Stimulated activated CD8-positive, alpha-beta memory T cell treated with anti-CD3 and anti-CD28 coated beads, Interleukin-15, amount 100 ng/mL, for 4 hours (primary cell): Measurements from ENCODE around the gene SH3BP2.

Experiments used
- DNase-seq, 2 donors: peaks; one replicate each; pipeline ENCODE4 v3.0.0-alpha.2; 2020; ENCODE audit warnings: low read depth in 2 of 2

SH3BP2 gene

GRCh38 chr4:2831611-2832308 lies 38.9 kb downstream of the SH3BP2 start:
- DNase-seq: no peak

GRCh38 chr4:2832309-2832980 lies 39.6 kb downstream of the SH3BP2 start:
- no peak for DNase-seq

GRCh38 chr4:2832981-2833670 lies 40.2 kb downstream of the SH3BP2 start:
- DNase-seq: no peak

- DNase-seq: no peak
Measured at GRCh38 chr4:2833671-2834000, 40.8 kb downstream of the SH3BP2 start.

GRCh38 chr4:2834001-2834921 lies 41.4 kb downstream of the SH3BP2 start:
- DNase-seq: no peak

GRCh38 chr4:2835978-2836377 lies 43.1 kb downstream of the SH3BP2 start:
- DNase-seq: no peak

- no peak for DNase-seq
Measured at GRCh38 chr4:2836391-2836859, 43.5 kb downstream of the SH3BP2 start.

GRCh38 chr4:2837110-2837903 lies 44.4 kb downstream of the SH3BP2 start:
- no peak for DNase-seq

GRCh38 chr4:2837904-2838496 lies 45.1 kb downstream of the SH3BP2 start:
- peak in 1 of 2 donors; percentile 49 for DNase-seq

- DNase-seq: no peak
Measured at GRCh38 chr4:2839060-2839459, 46.2 kb downstream of the SH3BP2 start.

GRCh38 chr4:2842687-2843262 lies 49.9 kb downstream of the SH3BP2 start:
- no peak for DNase-seq

GRCh38 chr4:2843263-2843940 lies 50.5 kb downstream of the SH3BP2 start, which contains the start of gene ADD1:
Gene ADD1, plus strand, starts transcription at chr4:2843844. Its CDS starts 32,072 bp downstream, at chr4:2875916.
- DNase-seq: peak; percentile 79 to 92

- DNase-seq: no peak
Measured at GRCh38 chr4:2843941-2844584, 51.2 kb downstream of the SH3BP2 start.

GRCh38 chr4:2846172-2846571 lies 53.3 kb downstream of the SH3BP2 start:
- DNase-seq: no peak

GRCh38 chr4:2847302-2847871 lies 54.5 kb downstream of the SH3BP2 start:
- no peak for DNase-seq

GRCh38 chr4:2848449-2848848 lies 55.6 kb downstream of the SH3BP2 start:
- DNase-seq: no peak

GRCh38 chr4:2849267-2850152 lies 56.6 kb downstream of the SH3BP2 start:
- no peak for DNase-seq
